Measurements from ENCODE around the gene ALAD. TPM values are rescaled to one million over a fixed set of nuclear protein-coding genes. Genes with fewer than 3 reads are reported as not detected.

Gene ALAD
- total and polyA plus RNA-seq, 9 of the 15 experiments (the other 6 are each of a cell fraction or from before 2014, with no cell fraction given), result 1.3 to 12.7 (median 6.8) TPM

GRCh38 chr9:113376634-113377567 lies 24.2 kb downstream of the ALAD start, which contains the start of gene HDHD3 (continued):
- no peak for TF ChIP-seq GTF2B (IDR thresholded peaks at IDR 0.05; ENCODE audit: extremely low read depth, insufficient read length)
- TF ChIP-seq PHF8 (IDR thresholded peaks at IDR 0.05; ENCODE audit: borderline replicate concordance, low read length), result peak; percentile 86
- no peak for TF ChIP-seq ELF2 (CRISPR knock-in tag; IDR thresholded peaks at IDR 0.05)
- no peak for TF ChIP-seq TRIM24 (IDR thresholded peaks at IDR 0.05)
- TF ChIP-seq MTA1 (IDR thresholded peaks at IDR 0.05; ENCODE audit: borderline replicate concordance), result 0 out of 2 replicates have a peak, but pooled peaks have one; percentile 36
- TF ChIP-seq EGR1 (conservative IDR thresholded peaks at IDR 0.05), result 0 out of 2 replicates have a peak, but pooled peaks have one; percentile 10
- TF ChIP-seq HINFP (tag; conservative IDR thresholded peaks at IDR 0.05; ENCODE audit: low read depth), result no peak
- TF ChIP-seq GATAD2A (IDR thresholded peaks at IDR 0.05), result peak; percentile 39; the same call in 1 of the 2 replicates
- TF ChIP-seq ETV1 (tag; conservative IDR thresholded peaks at IDR 0.05; ENCODE audit: low read depth), result no peak
- TF ChIP-seq HMBOX1 (IDR thresholded peaks at IDR 0.05), result no peak
